Measurements from ENCODE around the gene KIF6.

GRCh38 chr6:39602601-39603519 is 122.3 kb downstream of the KIF6 start:
- TF ChIP-seq, protein P1, sequence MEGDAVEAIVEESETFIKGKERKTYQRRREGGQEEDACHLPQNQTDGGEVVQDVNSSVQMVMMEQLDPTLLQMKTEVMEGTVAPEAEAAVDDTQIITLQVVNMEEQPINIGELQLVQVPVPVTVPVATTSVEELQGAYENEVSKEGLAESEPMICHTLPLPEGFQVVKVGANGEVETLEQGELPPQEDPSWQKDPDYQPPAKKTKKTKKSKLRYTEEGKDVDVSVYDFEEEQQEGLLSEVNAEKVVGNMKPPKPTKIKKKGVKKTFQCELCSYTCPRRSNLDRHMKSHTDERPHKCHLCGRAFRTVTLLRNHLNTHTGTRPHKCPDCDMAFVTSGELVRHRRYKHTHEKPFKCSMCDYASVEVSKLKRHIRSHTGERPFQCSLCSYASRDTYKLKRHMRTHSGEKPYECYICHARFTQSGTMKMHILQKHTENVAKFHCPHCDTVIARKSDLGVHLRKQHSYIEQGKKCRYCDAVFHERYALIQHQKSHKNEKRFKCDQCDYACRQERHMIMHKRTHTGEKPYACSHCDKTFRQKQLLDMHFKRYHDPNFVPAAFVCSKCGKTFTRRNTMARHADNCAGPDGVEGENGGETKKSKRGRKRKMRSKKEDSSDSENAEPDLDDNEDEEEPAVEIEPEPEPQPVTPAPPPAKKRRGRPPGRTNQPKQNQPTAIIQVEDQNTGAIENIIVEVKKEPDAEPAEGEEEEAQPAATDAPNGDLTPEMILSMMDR (IDR thresholded peaks at IDR 0.05 in 2 of 3, conservative IDR thresholded peaks at IDR 0.05 in 1 of 3; ENCODE audit: borderline replicate concordance in 1 of 3, insufficient read depth in 1 of 3, low read depth in 2 of 3, low read length in 2 of 3), result no peak
- no peak for TF ChIP-seq ATF3 (IDR thresholded peaks at IDR 0.05)
- TF ChIP-seq, protein P2, sequence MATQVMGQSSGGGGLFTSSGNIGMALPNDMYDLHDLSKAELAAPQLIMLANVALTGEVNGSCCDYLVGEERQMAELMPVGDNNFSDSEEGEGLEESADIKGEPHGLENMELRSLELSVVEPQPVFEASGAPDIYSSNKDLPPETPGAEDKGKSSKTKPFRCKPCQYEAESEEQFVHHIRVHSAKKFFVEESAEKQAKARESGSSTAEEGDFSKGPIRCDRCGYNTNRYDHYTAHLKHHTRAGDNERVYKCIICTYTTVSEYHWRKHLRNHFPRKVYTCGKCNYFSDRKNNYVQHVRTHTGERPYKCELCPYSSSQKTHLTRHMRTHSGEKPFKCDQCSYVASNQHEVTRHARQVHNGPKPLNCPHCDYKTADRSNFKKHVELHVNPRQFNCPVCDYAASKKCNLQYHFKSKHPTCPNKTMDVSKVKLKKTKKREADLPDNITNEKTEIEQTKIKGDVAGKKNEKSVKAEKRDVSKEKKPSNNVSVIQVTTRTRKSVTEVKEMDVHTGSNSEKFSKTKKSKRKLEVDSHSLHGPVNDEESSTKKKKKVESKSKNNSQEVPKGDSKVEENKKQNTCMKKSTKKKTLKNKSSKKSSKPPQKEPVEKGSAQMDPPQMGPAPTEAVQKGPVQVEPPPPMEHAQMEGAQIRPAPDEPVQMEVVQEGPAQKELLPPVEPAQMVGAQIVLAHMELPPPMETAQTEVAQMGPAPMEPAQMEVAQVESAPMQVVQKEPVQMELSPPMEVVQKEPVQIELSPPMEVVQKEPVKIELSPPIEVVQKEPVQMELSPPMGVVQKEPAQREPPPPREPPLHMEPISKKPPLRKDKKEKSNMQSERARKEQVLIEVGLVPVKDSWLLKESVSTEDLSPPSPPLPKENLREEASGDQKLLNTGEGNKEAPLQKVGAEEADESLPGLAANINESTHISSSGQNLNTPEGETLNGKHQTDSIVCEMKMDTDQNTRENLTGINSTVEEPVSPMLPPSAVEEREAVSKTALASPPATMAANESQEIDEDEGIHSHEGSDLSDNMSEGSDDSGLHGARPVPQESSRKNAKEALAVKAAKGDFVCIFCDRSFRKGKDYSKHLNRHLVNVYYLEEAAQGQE (IDR thresholded peaks at IDR 0.05; ENCODE audit: low read depth), result no peak
- TF ChIP-seq EZH2 (IDR thresholded peaks at IDR 0.05), result no peak
- no peak for TF ChIP-seq POLR2AphosphoS5 (IDR thresholded peaks at IDR 0.05; ENCODE audit: low read depth, low read length)
- no peak for TF ChIP-seq FOSL1 (IDR thresholded peaks at IDR 0.05; ENCODE audit: low read depth)
- TF ChIP-seq SP1 (IDR thresholded peaks at IDR 0.05; ENCODE audit: low read depth), result no peak
- TF ChIP-seq, protein P3, sequence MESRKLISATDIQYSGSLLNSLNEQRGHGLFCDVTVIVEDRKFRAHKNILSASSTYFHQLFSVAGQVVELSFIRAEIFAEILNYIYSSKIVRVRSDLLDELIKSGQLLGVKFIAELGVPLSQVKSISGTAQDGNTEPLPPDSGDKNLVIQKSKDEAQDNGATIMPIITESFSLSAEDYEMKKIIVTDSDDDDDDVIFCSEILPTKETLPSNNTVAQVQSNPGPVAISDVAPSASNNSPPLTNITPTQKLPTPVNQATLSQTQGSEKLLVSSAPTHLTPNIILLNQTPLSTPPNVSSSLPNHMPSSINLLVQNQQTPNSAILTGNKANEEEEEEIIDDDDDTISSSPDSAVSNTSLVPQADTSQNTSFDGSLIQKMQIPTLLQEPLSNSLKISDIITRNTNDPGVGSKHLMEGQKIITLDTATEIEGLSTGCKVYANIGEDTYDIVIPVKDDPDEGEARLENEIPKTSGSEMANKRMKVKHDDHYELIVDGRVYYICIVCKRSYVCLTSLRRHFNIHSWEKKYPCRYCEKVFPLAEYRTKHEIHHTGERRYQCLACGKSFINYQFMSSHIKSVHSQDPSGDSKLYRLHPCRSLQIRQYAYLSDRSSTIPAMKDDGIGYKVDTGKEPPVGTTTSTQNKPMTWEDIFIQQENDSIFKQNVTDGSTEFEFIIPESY (IDR thresholded peaks at IDR 0.05; ENCODE audit: extremely low read depth, insufficient replicate concordance, low read length), result no peak
- no peak for TF ChIP-seq EGR1 (IDR thresholded peaks at IDR 0.05; ENCODE audit: low read depth)
- no peak for TF ChIP-seq JUND (IDR thresholded peaks at IDR 0.05)
- TF ChIP-seq POLR2A (IDR thresholded peaks at IDR 0.05; ENCODE audit: borderline replicate concordance, extremely low read depth, insufficient read depth, insufficient read length), result no peak
- no peak for TF ChIP-seq SIN3A (IDR thresholded peaks at IDR 0.05; ENCODE audit: low read depth)
- no peak for TF ChIP-seq SRF (IDR thresholded peaks at IDR 0.05; ENCODE audit: low read depth)
- TF ChIP-seq EZH2phosphoT487 (IDR thresholded peaks at IDR 0.05; ENCODE audit: borderline replicate concordance), result no peak
